Measurements from ENCODE around the gene YBX2.
"Not testable (repeated sequence)": the region's sequence is repeated elsewhere in the genome, so short reads cannot be mapped to it uniquely, and the experiment has no call there.

Gene YBX2

DNA sequence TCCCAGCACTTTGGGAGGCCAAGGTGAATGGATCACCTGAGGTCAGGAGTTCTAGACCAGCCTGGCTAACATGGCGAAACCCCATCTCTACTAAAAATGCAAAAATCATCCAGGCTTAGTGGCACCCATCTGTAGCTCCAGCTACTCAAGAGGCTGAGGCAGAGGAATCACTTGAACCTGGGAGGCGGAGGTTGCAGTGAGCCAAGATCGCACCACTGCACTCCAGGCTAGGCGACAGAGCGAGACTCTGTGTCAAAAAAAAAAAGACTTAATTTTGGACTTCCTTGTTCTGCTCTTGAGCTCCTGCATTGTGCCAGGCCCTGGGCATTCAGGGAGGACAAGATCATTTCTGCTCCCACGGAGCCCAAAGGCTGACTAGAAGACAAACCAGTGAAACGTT is 43.2 kb upstream of the YBX2 start:
- not testable (repeated sequence) for H4K91ac ChIP-seq (ENCODE audit: low read length); H3K4me3 ChIP-seq (ENCODE audit: insufficient read depth in 1 of 2, low read depth in 1 of 2, low read length in 2 of 2); H2BK12ac ChIP-seq (ENCODE audit: low read length in 2 of 2); H2AFZ ChIP-seq (ENCODE audit: low read depth, low read length); DNase-seq; H3K14ac ChIP-seq (ENCODE audit: low read length in 2 of 2); H3K9ac ChIP-seq (ENCODE audit: low read length); H3K4me1 ChIP-seq (ENCODE audit: control insufficient read depth, insufficient read depth, low read depth, low read length); H3K9me3 ChIP-seq (ENCODE audit: control insufficient read depth, low read length); H4K8ac ChIP-seq (ENCODE audit: low read length); H2AK5ac ChIP-seq (ENCODE audit: low read length, severe bottlenecking); H3K36me3 ChIP-seq (ENCODE audit: control insufficient read depth in 1 of 2, insufficient read depth in 2 of 2, low read depth in 1 of 2, low read length in 2 of 2); H2BK5ac ChIP-seq (ENCODE audit: low read depth, low read length, poor library complexity, severe bottlenecking); H3K23ac ChIP-seq (ENCODE audit: low read length in 2 of 2); H3K27ac ChIP-seq (ENCODE audit: low read length, poor library complexity, severe bottlenecking); H2BK120ac ChIP-seq (ENCODE audit: low read depth, low read length); H2BK15ac ChIP-seq (ENCODE audit: low read depth, poor library complexity, severe bottlenecking); H3K18ac ChIP-seq (ENCODE audit: low read depth in 1 of 2, low read length in 2 of 2); H3K4me2 ChIP-seq (ENCODE audit: low read length, poor library complexity, severe bottlenecking); H3K79me1 ChIP-seq (replicated peaks; ENCODE audit: low read length, poor library complexity, severe bottlenecking); H3K4ac ChIP-seq (ENCODE audit: low read depth in 1 of 2, low read length in 2 of 2)
- 87% methylated on average over 7 of the region's 7 CpGs for WGBS
- H3K27me3 ChIP-seq (ENCODE audit: control insufficient read depth in 1 of 2, insufficient read depth in 1 of 2, low read length in 2 of 2) = peaks cover 15 to 53% of the 10 kb centered on the region in 2 experiments

DNA sequence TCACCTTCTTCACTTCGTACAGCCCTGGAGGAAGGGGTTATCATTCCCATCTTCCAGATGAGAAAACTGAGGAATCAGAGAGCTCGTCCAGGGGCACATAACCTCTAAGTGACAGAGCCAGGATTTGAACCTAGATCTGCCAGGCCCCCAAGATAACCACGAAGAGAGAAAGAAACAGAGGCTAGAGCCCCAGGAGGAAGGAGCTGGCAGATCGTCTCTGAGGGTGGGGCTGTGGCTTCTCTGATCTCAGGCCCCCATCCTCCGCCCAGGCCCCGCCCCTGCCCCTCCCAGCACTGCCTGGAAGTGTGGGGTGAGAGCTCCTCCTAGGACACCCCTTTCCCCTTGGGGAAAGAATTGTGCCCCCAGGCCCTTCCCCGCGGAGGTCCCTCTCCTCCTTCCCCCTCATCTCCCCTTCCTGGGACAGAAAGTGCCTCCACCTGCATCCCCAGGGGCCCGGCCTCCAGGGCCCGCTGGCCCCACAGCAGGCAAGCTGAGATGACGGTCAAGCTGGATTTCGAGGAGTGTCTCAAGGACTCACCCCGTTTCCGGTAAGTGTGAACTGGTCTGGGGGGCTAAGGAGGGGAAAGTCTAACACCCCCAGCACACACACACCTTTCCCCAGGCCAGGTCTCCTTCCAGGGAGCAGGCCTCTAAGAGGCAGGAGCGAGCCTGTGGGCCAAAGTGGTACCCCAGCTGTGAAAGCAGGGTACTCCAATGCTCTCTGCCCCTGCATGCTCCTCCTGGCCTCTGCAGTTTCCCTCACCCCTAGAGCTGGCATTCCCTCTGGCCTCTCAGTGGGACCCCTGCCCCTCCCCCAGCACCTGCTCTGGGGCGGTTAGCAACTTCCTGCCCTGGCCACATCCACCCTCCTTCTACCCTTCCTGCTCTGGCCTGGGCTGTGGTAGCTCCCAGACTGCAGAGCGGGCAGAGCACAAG is 42.1 kb upstream of the YBX2 start, which contains the start of gene ACAP1:
Gene ACAP1 (plus strand): TSS at position 290 of the 936 bp plus-strand sequence. CDS start 206 bp downstream, at position 496.
- Histone ChIP-seq H3K36me3 (ENCODE audit: control insufficient read depth in 1 of 2, insufficient read depth in 2 of 2, low read depth in 1 of 2, low read length in 2 of 2) (no peaks in the 10 kb centered on the region), H2AFZ (ENCODE audit: low read depth, low read length) (no peak within 1 kb of the TSS), H3K9ac (ENCODE audit: low read length) (no peak within 1 kb of the TSS), H3K27me3 (ENCODE audit: control insufficient read depth in 1 of 2, insufficient read depth in 1 of 2, low read length in 2 of 2) (peaks cover 11 to 45% of the 10 kb centered on the region in 2 experiments), H4K8ac (ENCODE audit: low read length) (no peak within 1 kb of the TSS), H3K4me3 (ENCODE audit: insufficient read depth in 1 of 2, low read depth in 1 of 2, low read length in 2 of 2) (no peak within 1 kb of the TSS), H3K18ac (ENCODE audit: low read depth in 1 of 2, low read length in 2 of 2) (no peak within 1 kb of the TSS), H3K23ac (ENCODE audit: low read length in 2 of 2) (no peak within 1 kb of the TSS), H3K14ac (ENCODE audit: low read length in 2 of 2) (no peak within 1 kb of the TSS), H3K9me3 (ENCODE audit: control insufficient read depth, low read length) (no peaks in the 10 kb centered on the region), H3K79me1 (replicated peaks; ENCODE audit: low read length, poor library complexity, severe bottlenecking) (no peaks in the 10 kb centered on the region), H2BK5ac (ENCODE audit: low read depth, low read length, poor library complexity, severe bottlenecking) (no peak within 1 kb of the TSS), H3K27ac (ENCODE audit: low read length, poor library complexity, severe bottlenecking) (no peak within 1 kb of the TSS), H3K4me2 (ENCODE audit: low read length, poor library complexity, severe bottlenecking) (no peak within 1 kb of the TSS), H4K91ac (ENCODE audit: low read length) (no peak within 1 kb of the TSS), H2BK120ac (ENCODE audit: low read depth, low read length) (no peak within 1 kb of the TSS), H3K4ac (ENCODE audit: low read depth in 1 of 2, low read length in 2 of 2) (no peak within 1 kb of the TSS), H2BK12ac (ENCODE audit: low read length in 2 of 2) (no peak within 1 kb of the TSS), H3K4me1 (ENCODE audit: control insufficient read depth, insufficient read depth, low read depth, low read length) (peaks cover 2% of the 10 kb centered on the region), H2BK15ac (ENCODE audit: low read depth, poor library complexity, severe bottlenecking) (no peak within 1 kb of the TSS), H2AK5ac (ENCODE audit: low read length, severe bottlenecking) (no peak within 1 kb of the TSS)
- DNase-seq = no peak
- 51% methylated on average over 8 of the region's 17 CpGs for WGBS

DNA sequence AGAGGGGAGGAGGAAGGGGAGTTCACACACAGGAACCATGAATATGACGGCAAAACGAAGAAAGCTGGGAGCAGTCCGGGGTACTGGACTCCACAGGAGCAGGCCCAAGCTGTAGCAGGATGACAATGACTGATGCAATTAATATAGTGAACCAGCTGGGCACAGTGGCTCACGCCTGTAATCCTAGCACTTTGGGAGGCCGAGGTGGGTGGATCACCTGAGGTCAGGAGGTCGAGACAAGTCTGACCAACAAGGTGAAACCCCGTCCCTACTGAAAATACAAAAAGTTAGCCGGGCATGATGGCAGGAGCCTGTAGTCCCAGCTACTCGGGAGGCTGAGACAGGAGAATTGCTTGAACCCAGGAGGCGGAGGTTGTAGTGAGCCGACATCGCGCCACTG is 41.3 kb upstream of the YBX2 start:
- not testable (repeated sequence) for H3K9me3 ChIP-seq (ENCODE audit: control insufficient read depth, low read length); H3K23ac ChIP-seq (ENCODE audit: low read length in 2 of 2); H2BK12ac ChIP-seq (ENCODE audit: low read length in 2 of 2); H3K4me2 ChIP-seq (ENCODE audit: low read length, poor library complexity, severe bottlenecking); H3K4ac ChIP-seq (ENCODE audit: low read depth in 1 of 2, low read length in 2 of 2); H2BK120ac ChIP-seq (ENCODE audit: low read depth, low read length); H2BK15ac ChIP-seq (ENCODE audit: low read depth, poor library complexity, severe bottlenecking); H2BK5ac ChIP-seq (ENCODE audit: low read depth, low read length, poor library complexity, severe bottlenecking); H2AK5ac ChIP-seq (ENCODE audit: low read length, severe bottlenecking); H3K4me1 ChIP-seq (ENCODE audit: control insufficient read depth, insufficient read depth, low read depth, low read length); H3K36me3 ChIP-seq (ENCODE audit: control insufficient read depth in 1 of 2, insufficient read depth in 2 of 2, low read depth in 1 of 2, low read length in 2 of 2); H3K27ac ChIP-seq (ENCODE audit: low read length, poor library complexity, severe bottlenecking); H4K8ac ChIP-seq (ENCODE audit: low read length); H3K4me3 ChIP-seq (ENCODE audit: insufficient read depth in 1 of 2, low read depth in 1 of 2, low read length in 2 of 2); H3K14ac ChIP-seq (ENCODE audit: low read length in 2 of 2); DNase-seq; H4K91ac ChIP-seq (ENCODE audit: low read length); H3K79me1 ChIP-seq (replicated peaks; ENCODE audit: low read length, poor library complexity, severe bottlenecking); H2AFZ ChIP-seq (ENCODE audit: low read depth, low read length); H3K18ac ChIP-seq (ENCODE audit: low read depth in 1 of 2, low read length in 2 of 2); H3K9ac ChIP-seq (ENCODE audit: low read length)
- 92% methylated on average over 13 of the region's 13 CpGs for WGBS
- peaks cover 9 to 38% of the 10 kb centered on the region in 2 experiments for H3K27me3 ChIP-seq (ENCODE audit: control insufficient read depth in 1 of 2, insufficient read depth in 1 of 2, low read length in 2 of 2)

DNA sequence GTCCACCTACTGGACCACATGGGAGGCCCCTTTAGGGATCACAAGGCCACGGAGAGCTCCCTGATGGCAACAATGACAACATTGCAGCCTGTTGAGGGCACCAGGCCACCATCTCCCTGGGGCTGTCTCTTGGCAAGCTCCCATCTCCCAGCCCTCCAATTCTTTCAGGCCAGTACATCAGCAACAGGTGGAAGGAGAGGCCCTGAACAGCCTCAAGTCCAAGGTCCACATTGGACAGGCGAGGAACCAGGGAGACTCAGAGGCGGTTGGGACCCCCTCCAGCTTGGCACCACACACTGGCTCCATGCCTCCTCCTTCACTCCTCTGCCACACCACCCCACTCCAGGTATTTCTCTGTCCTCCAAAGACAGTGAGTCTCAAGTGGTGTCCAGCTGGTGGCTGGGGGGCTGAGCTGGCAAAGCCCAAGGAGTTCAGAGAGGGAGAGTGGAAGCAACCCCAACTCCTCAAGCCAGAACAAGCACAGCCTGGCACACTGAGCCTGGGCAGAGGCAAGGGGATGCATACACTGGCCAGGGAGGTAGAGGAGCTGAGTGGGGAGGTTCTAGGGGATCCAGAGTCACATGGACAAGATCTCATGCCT is 40.6 kb upstream of the YBX2 start:
- no peak overlapping the region for H3K18ac ChIP-seq (ENCODE audit: low read depth in 1 of 2, low read length in 2 of 2)
- no peak overlapping the region for H3K4me3 ChIP-seq (ENCODE audit: insufficient read depth in 1 of 2, low read depth in 1 of 2, low read length in 2 of 2)
- H2AFZ ChIP-seq (ENCODE audit: low read depth, low read length) = no peak overlapping the region
- H3K79me1 ChIP-seq (replicated peaks; ENCODE audit: low read length, poor library complexity, severe bottlenecking) = no peaks in the 10 kb centered on the region
- no peak overlapping the region for H2BK15ac ChIP-seq (ENCODE audit: low read depth, poor library complexity, severe bottlenecking)
- H3K9ac ChIP-seq (ENCODE audit: low read length) = no peak overlapping the region
- DNase-seq = no peak
- H4K91ac ChIP-seq (ENCODE audit: low read length) = no peak overlapping the region
- no peak overlapping the region for H3K4me2 ChIP-seq (ENCODE audit: low read length, poor library complexity, severe bottlenecking)
- H2AK5ac ChIP-seq (ENCODE audit: low read length, severe bottlenecking) = no peak overlapping the region
- H3K36me3 ChIP-seq (ENCODE audit: control insufficient read depth in 1 of 2, insufficient read depth in 2 of 2, low read depth in 1 of 2, low read length in 2 of 2) = no peaks in the 10 kb centered on the region
- H3K27me3 ChIP-seq (ENCODE audit: control insufficient read depth in 1 of 2, insufficient read depth in 1 of 2, low read length in 2 of 2) = peaks cover 9 to 35% of the 10 kb centered on the region in 2 experiments
- no peak overlapping the region for H2BK5ac ChIP-seq (ENCODE audit: low read depth, low read length, poor library complexity, severe bottlenecking)
- H2BK12ac ChIP-seq (ENCODE audit: low read length in 2 of 2) = no peak overlapping the region
- no peak overlapping the region for H3K14ac ChIP-seq (ENCODE audit: low read length in 2 of 2)
- whole genome bisulfite sequencing = 98% methylated on average over 3 of the region's 3 CpGs
- H2BK120ac ChIP-seq (ENCODE audit: low read depth, low read length) = no peak overlapping the region
- H3K23ac ChIP-seq (ENCODE audit: low read length in 2 of 2) = no peak overlapping the region
- H3K4me1 ChIP-seq (ENCODE audit: control insufficient read depth, insufficient read depth, low read depth, low read length) = peaks cover 8% of the 10 kb centered on the region
- no peak overlapping the region for H4K8ac ChIP-seq (ENCODE audit: low read length)
- no peaks in the 10 kb centered on the region for H3K9me3 ChIP-seq (ENCODE audit: control insufficient read depth, low read length)
- no peak overlapping the region for H3K27ac ChIP-seq (ENCODE audit: low read length, poor library complexity, severe bottlenecking)
- no peak overlapping the region for H3K4ac ChIP-seq (ENCODE audit: low read depth in 1 of 2, low read length in 2 of 2)

Data from mesenchymal stem cell (in vitro differentiated cells and primary cell).